NT2/D1 (cell line): Measurements from ENCODE around the gene KIF26A.

Experiments
- SUZ12 ChIP-seq: IDR thresholded peaks from 2 replicates; pipeline ENCODE4 v1.6.1; 2011; ENCODE audit not compliant: insufficient read length, insufficient read depth; ENCODE audit errors: extremely low read depth
- YY1 ChIP-seq: IDR thresholded peaks from 2 replicates; pipeline ENCODE4 v1.6.1; 2011; ENCODE audit not compliant: insufficient read length, insufficient read depth
- ZNF274 ChIP-seq: IDR thresholded peaks from 2 replicates; pipeline ENCODE4 v1.6.1; 2011; ENCODE audit warnings: mild to moderate bottlenecking, low read depth, low read length

DNA sequence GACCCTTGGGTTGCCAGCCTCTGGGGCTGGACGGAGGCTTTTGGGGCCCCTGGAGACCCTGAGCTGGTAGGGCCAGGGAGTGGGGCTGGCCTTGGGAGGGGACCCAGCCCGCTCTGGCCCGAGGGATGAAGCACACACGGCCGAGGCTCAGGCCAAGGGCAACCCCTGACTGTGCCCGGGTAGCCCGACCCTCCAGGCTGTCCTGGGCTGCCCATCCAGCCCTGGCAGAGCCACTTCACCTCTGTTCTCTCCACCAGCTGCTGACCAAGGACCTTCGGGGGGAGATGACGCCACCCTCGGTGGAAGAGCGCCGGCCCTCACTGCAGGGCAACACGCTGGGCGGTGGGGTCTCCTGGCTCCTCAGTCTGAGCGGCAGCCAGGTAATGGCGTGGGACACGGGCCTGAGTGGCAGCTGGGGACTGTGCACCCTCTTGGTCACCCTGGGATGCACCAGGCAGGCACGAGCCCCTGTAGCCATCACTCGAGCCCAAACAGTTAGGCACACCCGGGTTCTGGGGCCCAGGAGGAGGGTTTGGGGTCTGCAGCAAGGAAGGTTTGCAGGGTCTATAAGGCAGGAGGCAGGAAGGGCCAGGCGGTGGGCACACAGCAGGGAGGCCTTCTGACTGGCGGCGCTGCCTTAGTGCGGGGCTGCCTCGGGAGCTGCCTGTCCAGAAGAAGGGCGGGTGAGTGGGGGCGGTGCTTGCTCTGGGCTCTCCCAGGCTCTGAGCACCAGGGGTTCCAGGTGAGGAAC lies 33.1 kb upstream of the KIF26A start:
- no peak for TF ChIP-seq YY1
- no peak for TF ChIP-seq ZNF274
- TF ChIP-seq SUZ12, result no peak
